Endothelial cell of umbilical vein (primary cell): ENCODE results near the gene DLGAP1. TPM values are rescaled to one million over a fixed set of nuclear protein-coding genes. Genes with fewer than 3 reads are reported as not detected.

Experiments
- BruUV-seq: library from RNA; stranded (reverse); fragments of 400-500 nt; replicated peaks from 2 replicates; lab custom pipeline; 2021; lab: Mats Ljungman, UMichigan
- CTCF ChIA-PET: fragments of 300-600, 350-600 bp; sonication (Branson Sonifier 250); formaldehyde crosslinking; loops from one replicate; lab custom pipeline; 2021; ENCODE audit warnings: antibody characterized with exemption, inconsistent platforms; lab: Charles Lee
- POLR2A ChIA-PET: fragments of 300-600, 350-600 bp; sonication (Branson Sonifier 250); formaldehyde crosslinking; loops from one replicate; lab custom pipeline; 2021; ENCODE audit warnings: antibody characterized with exemption, inconsistent platforms; lab: Charles Lee
- DNase-seq: peaks from one replicate; pipeline ENCODE4 v3.0.0-alpha.2; 2011; ENCODE audit warnings: low read depth, low spot score
- FAIRE-seq: peaks from 2 replicates; lab custom pipeline; 2011; peaks lifted over from hg19 to GRCh38; lab: Jason Lieb, UNC
- H2AFZ ChIP-seq: 2 replicates; pipeline ENCODE4 v1.6.0; 2012; ENCODE audit warnings: low read depth, low read length, control low read depth, inconsistent platforms
- H3K27ac ChIP-seq: 2 replicates; pipeline ENCODE4 v1.5.1; 2011; ENCODE audit warnings: low read depth, mild to moderate bottlenecking, control low read depth, low read length, moderate library complexity; ENCODE audit not compliant: insufficient read depth
- H3K27me3 ChIP-seq, 2 experiments: 2 replicates each; pipeline versions ENCODE4 v1.6.0 to v1.6.1; 2011; ENCODE audit warnings: low read length in 2 of 2, mixed read lengths in 1 of 2; ENCODE audit not compliant: control insufficient read depth in 2 of 2, insufficient read depth in 2 of 2
- H3K36me3 ChIP-seq, 2 experiments: 2 replicates in 1 of 2; 3 replicates in 1 of 2; pipeline ENCODE4 v1.5.1; 2011; ENCODE audit warnings: low read length in 2 of 2, mild to moderate bottlenecking in 1 of 2, moderate library complexity in 1 of 2; ENCODE audit not compliant: control insufficient read depth in 2 of 2, insufficient read depth in 2 of 2; ENCODE audit errors: extremely low read depth in 1 of 2
- H3K4me1 ChIP-seq: 3 replicates; pipeline ENCODE4 v1.5.1; 2011; ENCODE audit warnings: mild to moderate bottlenecking, low read length; ENCODE audit not compliant: control insufficient read depth, insufficient read depth; ENCODE audit errors: extremely low read depth
- H3K4me2 ChIP-seq: 2 replicates; pipeline ENCODE4 v1.6.1; 2011; ENCODE audit warnings: low read length, control low read depth, mixed read lengths; ENCODE audit not compliant: insufficient read depth
- H3K4me3 ChIP-seq, 3 experiments: fragments of 200-600 bp in 1 of 3; sonication (generic), shearing (Covaris generic) in 1 of 3; replicated peaks in 1 of 3; 2 replicates each; pipeline ENCODE4 v1.5.1; 2011 to 2016; ENCODE audit warnings: control low read depth in 3 of 3, low read length in 3 of 3, mild to moderate bottlenecking in 2 of 3, inconsistent platforms in 1 of 3, low read depth in 1 of 3, moderate library complexity in 1 of 3; ENCODE audit not compliant: insufficient read depth in 1 of 3
- H3K79me2 ChIP-seq: 2 replicates; pipeline ENCODE4 v1.6.0; 2012; ENCODE audit warnings: low read length, inconsistent platforms; ENCODE audit not compliant: control insufficient read depth, insufficient read depth
- H3K9ac ChIP-seq: replicated peaks from 2 replicates; pipeline ENCODE3; 2011; ENCODE audit warnings: low read length, control low read depth; ENCODE audit not compliant: insufficient read depth; ENCODE audit errors: extremely low read depth
- H3K9me1 ChIP-seq: replicated peaks from 3 replicates; pipeline ENCODE4 v1.6.0; 2011; ENCODE audit warnings: mild to moderate bottlenecking, low read length; ENCODE audit not compliant: control insufficient read depth, insufficient read depth; ENCODE audit errors: extremely low read depth
- H3K9me3 ChIP-seq: replicated peaks from 2 replicates; pipeline ENCODE4 v1.5.1; 2012; ENCODE audit warnings: low read length, inconsistent platforms; ENCODE audit not compliant: control insufficient read depth, insufficient read depth
- H4K20me1 ChIP-seq: replicated peaks from 2 replicates; pipeline ENCODE3; 2011; ENCODE audit warnings: mild to moderate bottlenecking, low read length; ENCODE audit not compliant: control insufficient read depth, insufficient read depth; ENCODE audit errors: extremely low read depth
- EZH2 ChIP-seq: IDR thresholded peaks from 2 replicates; pipeline ENCODE4 v1.6.1; 2012; ENCODE audit warnings: borderline replicate concordance, low read depth, mild to moderate bottlenecking, moderate library complexity, low read length, inconsistent platforms; ENCODE audit not compliant: severe bottlenecking
- FOS ChIP-seq: IDR thresholded peaks from 2 replicates; pipeline ENCODE4 v1.6.1; 2011; ENCODE audit warnings: mild to moderate bottlenecking, low read length, moderate library complexity, borderline replicate concordance; ENCODE audit not compliant: insufficient read depth
- GATA2 ChIP-seq: IDR thresholded peaks from 2 replicates; pipeline ENCODE4 v1.7.0; 2011; ENCODE audit warnings: low read depth, mild to moderate bottlenecking, moderate library complexity, mixed read lengths, low read length; ENCODE audit not compliant: insufficient read length, insufficient read depth
- JUN ChIP-seq: IDR thresholded peaks from 2 replicates; pipeline ENCODE4 v1.6.1; 2011; ENCODE audit warnings: borderline replicate concordance, low read depth; ENCODE audit not compliant: insufficient read length, insufficient read depth
- MYC ChIP-seq: IDR thresholded peaks from one replicate; pipeline ENCODE4 v1.6.1; 2011; ENCODE audit warnings: mild to moderate bottlenecking, low read depth, low read length
- POLR2A ChIP-seq: IDR thresholded peaks from 2 replicates; pipeline ENCODE4 v1.6.1; 2012; ENCODE audit warnings: low read depth, mild to moderate bottlenecking, control low read depth, low read length
- POLR2AphosphoS5 ChIP-seq: IDR thresholded peaks from 2 replicates; pipeline ENCODE4 v1.6.1; 2012; ENCODE audit warnings: low read depth, mild to moderate bottlenecking, control low read depth, low read length, moderate library complexity; ENCODE audit not compliant: insufficient read depth
- dilution Hi-C: fragments of 300-500 bp; cut with MboI; formaldehyde crosslinking; loops from one replicate; pipeline ENCODE4 v1.15.0; 2019; ENCODE audit warnings: low sequenced_read_pairs; ENCODE audit not compliant: extremely low pct_ligation_motif_present
- intact Hi-C: fragments of 100-400 bp; cut with micrococcal nuclease; formaldehyde crosslinking; loops from one replicate; pipeline ENCODE4 v1.10.0; 2022
- polyA plus RNA-seq, 4 experiments: library from polyadenylated mRNA; depleted of rRNA in 3 of 4; stranded (reverse) in 3 of 4; unstranded in 1 of 4; fragments of >200 nt; gene quantifications; 2 replicates each; pipeline versions ENCODE4 v1.2.1 to v1.2.3, GENCODE V29; 2011 to 2012; ENCODE audit warnings: missing spikeins in 1 of 4
- total RNA-seq: library from RNA; stranded (reverse); gene quantifications from 2 replicates; pipeline ENCODE4 v1.2.3, GENCODE V29; 2021
- TF ChIP-seq, protein P1 (sequence below): IDR thresholded peaks from 2 replicates; pipeline ENCODE4 v1.6.1; 2011; ENCODE audit not compliant: insufficient read depth, insufficient read length
- TF ChIP-seq, protein P2 (sequence below), 2 donors: IDR thresholded peaks; 1 replicate in 1 of 2; 2 replicates in 1 of 2; pipeline ENCODE4 v1.5.1; 2011; ENCODE audit warnings: low read length in 2 of 2, mild to moderate bottlenecking in 2 of 2, moderate library complexity in 2 of 2, control low read depth in 1 of 2, inconsistent platforms in 1 of 2, low read depth in 1 of 2; ENCODE audit not compliant: insufficient read depth in 1 of 2; ENCODE audit errors: extremely low read depth in 1 of 2

The DLGAP1 gene
- total and polyA plus RNA-seq, 2 donors (not counting 3 experiments of a cell fraction or from before 2014, with no cell fraction given): 0.04 TPM; not detected in 1

DNA sequence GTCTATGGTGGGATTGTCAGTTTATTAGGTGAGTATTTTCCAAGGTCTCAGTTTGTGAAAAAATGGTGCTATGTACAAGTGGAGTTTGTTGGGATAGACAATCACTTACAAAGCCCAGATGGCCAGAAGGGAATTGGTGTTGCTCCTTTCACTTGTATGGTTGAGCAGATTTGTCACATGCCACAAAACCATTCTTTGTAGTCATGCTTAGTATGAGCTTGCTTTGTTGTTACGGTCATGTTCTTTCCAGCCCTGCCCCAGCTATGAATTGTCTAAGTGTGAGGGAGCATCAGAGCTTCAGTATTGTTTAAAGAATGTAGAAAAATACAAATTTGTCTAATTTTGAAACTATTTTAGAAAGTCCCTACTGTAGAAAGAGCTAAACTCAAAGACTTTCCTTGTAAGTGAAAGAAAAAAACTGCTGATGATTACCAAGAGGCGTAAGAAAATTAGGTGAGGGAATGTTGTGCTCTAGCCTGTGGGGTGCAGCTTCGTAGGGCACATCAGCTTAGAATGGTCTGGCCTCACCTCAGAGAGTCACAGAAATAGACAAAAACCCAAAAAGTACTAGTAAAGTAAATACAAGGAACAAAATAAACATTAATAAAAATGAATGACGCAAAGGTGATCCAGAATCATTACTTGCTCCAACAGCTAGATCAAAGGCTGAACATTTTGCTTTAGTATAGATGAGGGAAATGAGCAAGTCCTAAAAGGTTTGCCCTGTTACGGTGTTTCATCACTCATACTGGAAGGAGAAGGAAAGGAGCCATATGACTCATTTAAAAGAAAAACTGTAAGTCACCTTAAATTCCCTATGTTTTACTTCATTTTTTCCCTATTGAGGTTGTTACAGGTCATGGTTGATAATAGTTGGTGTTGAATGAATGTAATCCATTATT is 995.9 kb downstream of the DLGAP1 start:
- Histone ChIP-seq H3K27ac (peak overlapping the region; percentile 70), H3K4me2 (peak overlapping the region; percentile 47), H3K9ac (peak overlapping the region; percentile 22), H3K4me1 (peaks cover 59% of the 10 kb centered on the region), H3K4me3 (no peak overlapping the region), H2AFZ (no peak overlapping the region), H3K36me3 (peaks cover 18 to 31% of the 10 kb centered on the region in 2 experiments), H3K9me1 (no peaks in the 10 kb centered on the region), H4K20me1 (no peaks in the 10 kb centered on the region), H3K27me3 (no peaks in the 10 kb centered on the region), H3K79me2 (peaks cover 54% of the 10 kb centered on the region), H3K9me3 (no peaks in the 10 kb centered on the region)
- TSS peak; percentile 37 for BruUV-seq
- FAIRE-seq (peak; percentile 49), DNase-seq (peak; percentile 65)
- TF ChIP-seq POLR2A (no peak), FOS (peak; percentile 76), EZH2 (no peak), JUN (peak; percentile 54), POLR2AphosphoS5 (no peak), GATA2 (no peak), MYC (no peak)
- TF ChIP-seq, protein P1, sequence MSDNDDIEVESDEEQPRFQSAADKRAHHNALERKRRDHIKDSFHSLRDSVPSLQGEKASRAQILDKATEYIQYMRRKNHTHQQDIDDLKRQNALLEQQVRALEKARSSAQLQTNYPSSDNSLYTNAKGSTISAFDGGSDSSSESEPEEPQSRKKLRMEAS: no peak
- TF ChIP-seq, protein P2, sequence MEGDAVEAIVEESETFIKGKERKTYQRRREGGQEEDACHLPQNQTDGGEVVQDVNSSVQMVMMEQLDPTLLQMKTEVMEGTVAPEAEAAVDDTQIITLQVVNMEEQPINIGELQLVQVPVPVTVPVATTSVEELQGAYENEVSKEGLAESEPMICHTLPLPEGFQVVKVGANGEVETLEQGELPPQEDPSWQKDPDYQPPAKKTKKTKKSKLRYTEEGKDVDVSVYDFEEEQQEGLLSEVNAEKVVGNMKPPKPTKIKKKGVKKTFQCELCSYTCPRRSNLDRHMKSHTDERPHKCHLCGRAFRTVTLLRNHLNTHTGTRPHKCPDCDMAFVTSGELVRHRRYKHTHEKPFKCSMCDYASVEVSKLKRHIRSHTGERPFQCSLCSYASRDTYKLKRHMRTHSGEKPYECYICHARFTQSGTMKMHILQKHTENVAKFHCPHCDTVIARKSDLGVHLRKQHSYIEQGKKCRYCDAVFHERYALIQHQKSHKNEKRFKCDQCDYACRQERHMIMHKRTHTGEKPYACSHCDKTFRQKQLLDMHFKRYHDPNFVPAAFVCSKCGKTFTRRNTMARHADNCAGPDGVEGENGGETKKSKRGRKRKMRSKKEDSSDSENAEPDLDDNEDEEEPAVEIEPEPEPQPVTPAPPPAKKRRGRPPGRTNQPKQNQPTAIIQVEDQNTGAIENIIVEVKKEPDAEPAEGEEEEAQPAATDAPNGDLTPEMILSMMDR (IDR thresholded peaks at IDR 0.05; ENCODE audit: extremely low read depth in 1 of 2, insufficient read depth in 1 of 2, low read depth in 1 of 2, low read length in 2 of 2): no peak
- dilution Hi-C loops: loop anchor here (25.0 kb wide), 1 partner anchor 197 kb away; the partner anchor contains the start of gene MYL12B
- ChIA-PET POLR2A (no interaction called here), CTCF (interaction anchor here (0.8 to 5.4 kb wide), 10 partner anchors 10 to 207 kb away, joined by 3 to 42 read pairs (median 4); no protein-coding TSS in a partner anchor)
- intact Hi-C loops: no loop called here
